Fibroblast of skin of right quadriceps (primary cell): Measurements from ENCODE around the gene HOXC5.

ENCODE experiments used
- DNase-seq: peaks from one replicate; pipeline ENCODE4 v3.0.0-alpha.2; 2013

The HOXC5 gene

DNA sequence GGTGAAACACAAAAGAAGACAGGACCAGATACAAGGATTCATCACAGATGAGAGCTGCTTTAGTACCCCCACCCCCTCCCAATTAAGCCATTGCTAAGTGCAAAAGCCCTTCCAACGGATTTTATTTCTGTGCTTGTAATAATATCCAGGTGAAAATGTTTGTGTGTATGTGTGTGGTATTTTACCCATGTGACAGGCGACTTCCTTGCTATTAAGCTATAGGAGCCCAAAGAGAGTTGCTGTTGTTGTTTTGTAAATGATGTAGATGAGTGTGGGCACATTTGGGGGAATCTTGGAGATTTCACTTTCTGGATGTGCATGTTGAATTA, 17.6 kb downstream of the HOXC5 start:
- no peak for DNase-seq

DNA sequence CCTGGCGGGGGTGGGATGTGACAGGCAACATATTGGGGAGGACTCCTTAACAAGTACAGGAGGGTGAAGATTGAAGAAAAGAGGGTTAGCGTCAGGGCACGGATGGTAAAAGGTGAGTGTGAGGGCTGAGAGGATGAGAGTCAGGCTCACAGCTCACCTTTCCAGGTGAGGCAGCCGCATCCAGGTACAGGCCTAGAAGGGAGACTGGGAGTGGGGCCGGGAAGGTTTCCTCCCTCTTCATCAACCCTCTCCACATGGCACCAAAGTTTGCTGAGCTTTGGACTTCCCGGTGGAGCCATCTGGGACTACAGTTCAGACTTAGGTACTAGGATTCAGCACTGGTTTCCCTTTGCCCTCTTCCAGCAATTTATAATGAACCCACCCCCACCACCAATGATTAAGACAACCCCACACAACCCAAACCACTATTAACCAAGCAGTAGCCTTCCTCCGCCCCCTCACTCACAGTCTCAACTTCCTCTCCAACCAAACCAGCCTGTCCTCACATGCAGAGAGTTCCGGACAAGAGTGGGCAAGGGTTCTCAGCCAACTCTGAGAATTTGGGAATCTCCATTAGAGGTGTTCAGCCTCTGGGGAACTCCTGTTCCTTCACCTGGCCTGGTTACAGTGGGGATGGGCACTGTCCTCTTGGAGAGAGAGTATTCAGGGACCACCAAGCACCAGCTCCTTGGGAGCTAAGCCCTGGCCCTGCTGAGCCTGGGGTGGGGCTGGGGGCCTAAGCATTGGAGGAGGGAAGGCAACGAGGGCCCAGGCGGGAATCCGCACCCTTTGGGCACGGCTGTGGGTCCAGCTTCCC, 18.4 kb downstream of the HOXC5 start:
- DNase-seq, result no peak

DNA sequence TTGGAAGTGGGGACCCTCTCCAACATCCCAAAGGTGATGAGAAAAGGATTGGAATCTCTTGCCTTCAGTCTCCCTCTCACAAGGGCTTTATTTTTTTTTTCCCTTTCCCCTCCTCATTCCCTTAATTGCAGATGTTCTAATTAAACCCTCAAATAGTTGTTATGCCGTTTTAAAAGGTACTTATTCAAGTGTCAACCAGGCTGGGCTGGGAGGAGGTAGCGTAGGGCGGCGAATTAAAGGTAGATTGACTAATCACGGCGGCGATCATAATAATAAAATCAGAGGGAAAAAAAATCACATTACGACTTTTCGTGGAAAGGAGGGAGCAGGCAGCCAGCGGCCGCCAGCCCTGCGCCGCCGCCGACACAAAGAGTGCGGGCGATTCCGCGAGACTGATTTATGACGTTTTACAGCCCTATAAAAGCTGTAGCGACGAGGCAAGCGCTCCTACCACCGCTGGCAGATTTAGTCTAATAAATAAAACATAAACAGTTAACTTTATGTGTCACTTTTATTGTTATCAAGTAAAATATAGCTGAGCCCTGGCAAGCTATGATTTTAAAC, 19.1 kb downstream of the HOXC5 start:
- DNase-seq, result peak; percentile 58

DNA sequence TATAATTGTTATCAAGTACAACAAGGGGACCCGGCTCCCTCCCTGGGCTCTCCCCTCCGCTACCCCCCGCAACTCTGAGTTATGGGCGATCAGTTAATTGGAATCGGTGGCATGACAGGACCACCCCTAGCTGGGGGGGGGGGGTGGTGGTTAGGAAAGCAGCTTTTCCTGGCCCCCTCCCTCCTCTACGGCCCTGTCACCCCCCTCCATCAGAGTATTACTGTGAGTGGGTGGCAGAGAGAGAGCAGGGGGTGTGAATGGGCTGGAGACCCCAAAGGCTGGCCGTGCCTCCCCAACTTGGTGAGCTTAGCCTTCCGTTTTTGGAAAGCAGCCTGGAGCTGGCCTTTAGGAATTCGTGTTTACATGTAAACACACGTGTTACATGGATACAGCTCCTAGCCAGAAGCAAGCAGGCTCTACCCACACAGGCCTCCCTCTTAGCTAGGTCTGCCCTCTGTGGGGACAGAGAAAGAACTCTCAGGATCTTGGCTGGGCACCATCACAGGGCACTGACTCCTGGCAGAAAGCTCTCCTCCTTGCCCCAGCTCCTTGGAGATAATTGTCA, 19.7 kb downstream of the HOXC5 start:
- DNase-seq, result no peak

DNA sequence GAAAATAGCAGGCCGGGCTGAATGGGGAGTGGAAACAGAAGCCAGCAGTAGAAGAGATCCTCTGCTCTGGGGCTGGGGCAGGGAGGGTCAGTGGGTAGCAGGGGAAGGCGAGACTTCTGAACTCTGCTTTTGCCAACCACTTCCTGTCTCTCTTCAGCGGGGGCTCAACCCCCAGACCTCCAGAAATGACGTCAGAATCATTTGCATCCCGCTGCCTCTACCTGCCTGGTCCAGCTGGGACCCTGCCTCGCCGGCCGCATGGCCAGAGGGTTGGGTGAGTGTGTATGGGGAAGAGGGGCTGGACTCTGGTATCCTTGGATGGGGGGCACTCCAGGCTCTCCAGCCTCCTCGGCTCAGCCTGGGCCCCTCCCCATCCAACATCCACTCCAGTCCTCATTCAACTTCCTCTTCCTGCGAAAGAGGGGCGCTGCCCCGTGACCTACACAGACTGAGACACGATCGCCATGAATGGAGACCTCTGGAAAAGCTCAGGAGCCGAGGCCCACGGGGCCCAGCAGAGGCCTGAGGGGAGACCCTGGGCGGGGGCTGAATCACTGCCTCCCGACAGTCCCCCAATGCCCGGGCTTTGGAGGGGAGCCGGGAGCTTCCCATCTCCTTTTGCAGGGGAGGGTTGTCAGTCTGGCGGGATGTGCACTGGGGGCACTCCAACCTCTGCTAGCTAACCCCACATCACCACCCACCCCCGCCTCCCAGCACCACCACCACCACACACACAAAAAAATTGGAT, 20.3 kb downstream of the HOXC5 start:
- DNase-seq, result no peak

DNA sequence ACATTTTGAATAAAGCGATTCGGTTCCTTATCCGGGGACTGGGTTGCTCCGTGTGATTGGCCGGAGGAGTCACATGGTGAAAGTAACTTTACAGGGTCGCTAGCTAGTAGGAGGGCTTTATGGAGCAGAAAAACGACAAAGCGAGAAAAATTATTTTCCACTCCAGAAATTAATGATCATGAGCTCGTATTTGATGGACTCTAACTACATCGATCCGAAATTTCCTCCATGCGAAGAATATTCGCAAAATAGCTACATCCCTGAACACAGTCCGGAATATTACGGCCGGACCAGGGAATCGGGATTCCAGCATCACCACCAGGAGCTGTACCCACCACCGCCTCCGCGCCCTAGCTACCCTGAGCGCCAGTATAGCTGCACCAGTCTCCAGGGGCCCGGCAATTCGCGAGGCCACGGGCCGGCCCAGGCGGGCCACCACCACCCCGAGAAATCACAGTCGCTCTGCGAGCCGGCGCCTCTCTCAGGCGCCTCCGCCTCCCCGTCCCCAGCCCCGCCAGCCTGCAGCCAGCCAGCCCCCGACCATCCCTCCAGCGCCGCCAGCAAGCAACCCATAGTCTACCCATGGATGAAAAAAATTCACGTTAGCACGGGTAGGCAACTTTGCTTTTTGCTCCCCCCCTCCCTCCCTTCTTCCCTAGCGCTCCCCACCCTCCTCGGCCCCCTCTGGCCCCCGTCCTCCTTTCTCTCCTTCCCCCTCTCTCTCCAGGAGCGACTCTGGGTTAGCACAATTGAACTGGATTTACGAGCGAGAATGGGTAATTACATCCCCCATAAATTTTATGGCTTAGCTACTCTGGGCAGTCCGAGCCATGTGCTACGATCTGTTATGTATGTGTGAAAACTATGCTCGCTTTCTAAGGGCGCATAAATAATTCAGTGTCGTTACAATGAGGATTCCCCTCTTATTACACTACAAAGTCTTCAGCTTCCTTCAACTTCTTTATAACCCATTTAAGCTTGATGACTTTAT, 21.2 kb downstream of the HOXC5 start, which contains the start of gene HOXC4:
HOXC4 (plus strand) TSS at position 85 of the 991 bp plus-strand sequence; CDS start at position 173, 88 bp downstream.
- no peak for DNase-seq

DNA sequence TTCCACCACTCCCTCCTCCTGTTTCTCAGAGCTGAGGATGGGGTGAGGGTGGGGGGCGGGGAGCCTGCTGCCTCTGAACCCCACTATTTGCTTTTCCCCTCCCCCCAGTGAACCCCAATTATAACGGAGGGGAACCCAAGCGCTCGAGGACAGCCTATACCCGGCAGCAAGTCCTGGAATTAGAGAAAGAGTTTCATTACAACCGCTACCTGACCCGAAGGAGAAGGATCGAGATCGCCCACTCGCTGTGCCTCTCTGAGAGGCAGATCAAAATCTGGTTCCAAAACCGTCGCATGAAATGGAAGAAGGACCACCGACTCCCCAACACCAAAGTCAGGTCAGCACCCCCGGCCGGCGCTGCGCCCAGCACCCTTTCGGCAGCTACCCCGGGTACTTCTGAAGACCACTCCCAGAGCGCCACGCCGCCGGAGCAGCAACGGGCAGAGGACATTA, 21.9 kb downstream of the HOXC5 start:
- no peak for DNase-seq

DNA sequence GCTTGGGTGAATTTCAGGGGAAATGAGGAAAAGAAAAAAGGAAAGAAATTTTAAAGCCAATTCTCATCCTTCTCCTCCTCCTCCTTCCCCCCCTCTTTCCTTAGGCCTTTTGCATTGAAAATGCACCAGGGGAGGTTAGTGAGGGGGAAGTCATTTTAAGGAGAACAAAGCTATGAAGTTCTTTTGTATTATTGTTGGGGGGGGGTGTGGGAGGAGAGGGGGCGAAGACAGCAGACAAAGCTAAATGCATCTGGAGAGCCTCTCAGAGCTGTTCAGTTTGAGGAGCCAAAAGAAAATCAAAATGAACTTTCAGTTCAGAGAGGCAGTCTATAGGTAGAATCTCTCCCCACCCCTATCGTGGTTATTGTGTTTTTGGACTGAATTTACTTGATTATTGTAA, 22.7 kb downstream of the HOXC5 start:
- no peak for DNase-seq

DNA sequence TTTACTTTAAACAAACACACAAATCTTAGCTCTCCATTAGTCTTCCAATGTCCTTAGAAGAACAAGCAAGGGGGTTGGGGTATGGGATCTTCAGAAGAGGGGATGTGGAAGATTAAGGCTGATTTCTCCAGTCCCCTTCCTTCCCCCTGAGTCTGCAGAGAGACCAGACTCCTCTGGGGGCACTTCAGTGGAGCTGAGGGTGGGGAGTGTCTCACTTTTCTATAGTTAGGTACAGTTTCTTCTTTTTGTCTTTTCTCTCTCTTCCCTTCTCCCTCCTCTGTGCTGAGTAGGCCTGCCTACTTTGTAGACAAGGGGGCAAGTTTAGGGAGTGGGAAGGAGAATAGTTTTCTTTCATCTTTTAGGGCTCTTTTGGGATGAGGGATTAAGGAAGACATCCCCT, 23.3 kb downstream of the HOXC5 start:
- no peak for DNase-seq

DNA sequence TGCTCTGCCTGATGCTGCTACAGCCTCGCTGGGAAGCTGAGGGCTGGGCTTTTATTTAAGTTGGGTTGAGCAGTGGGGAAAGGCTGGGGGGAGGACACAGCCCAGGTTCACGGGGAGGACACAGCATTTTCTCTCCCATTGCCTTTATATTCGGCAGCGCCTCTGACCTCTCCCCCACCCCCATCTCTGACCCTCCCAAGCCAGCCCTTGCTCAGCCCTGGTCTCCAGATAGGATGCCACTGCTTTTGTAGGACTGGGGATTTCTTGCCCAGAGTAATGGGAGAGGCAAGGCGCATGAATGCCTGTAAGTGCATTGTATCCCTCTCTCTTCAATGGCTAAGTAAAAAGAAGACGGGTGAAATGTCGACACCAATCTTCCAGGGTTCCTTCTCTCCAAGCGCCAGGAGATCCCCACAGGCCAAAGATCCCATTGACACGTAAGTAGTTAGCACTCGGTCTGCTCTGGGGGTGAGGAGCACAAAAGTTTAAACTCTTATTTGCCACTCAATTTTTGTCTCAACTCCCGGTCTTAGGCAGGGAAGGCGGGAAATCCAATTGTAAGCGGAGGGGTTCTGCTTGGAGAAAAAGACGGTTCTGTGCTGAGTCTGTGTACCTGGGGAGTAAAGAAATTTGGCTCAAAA, 25.4 kb downstream of the HOXC5 start:
- DNase-seq, result no peak

DNA sequence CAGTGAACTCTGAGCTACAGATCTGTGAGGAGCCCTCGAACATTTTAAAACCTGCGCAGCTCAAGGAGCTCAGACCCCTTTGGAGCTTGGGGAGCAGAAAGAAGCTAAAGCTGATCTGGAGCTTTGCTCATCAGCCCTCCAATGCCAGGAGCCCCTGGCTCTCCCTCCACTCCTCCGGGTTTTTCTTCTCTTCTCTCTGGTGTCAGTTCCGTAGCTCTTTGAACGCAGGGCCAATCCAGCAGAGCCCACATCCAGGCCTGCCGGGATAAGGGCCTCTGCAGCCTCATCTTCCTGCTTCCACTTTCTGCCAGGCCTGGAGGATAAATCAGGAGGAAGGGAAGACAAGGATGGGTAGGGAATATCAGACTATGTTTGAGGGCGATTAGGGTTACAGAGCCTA, 26.8 kb downstream of the HOXC5 start:
- no peak for DNase-seq

DNA sequence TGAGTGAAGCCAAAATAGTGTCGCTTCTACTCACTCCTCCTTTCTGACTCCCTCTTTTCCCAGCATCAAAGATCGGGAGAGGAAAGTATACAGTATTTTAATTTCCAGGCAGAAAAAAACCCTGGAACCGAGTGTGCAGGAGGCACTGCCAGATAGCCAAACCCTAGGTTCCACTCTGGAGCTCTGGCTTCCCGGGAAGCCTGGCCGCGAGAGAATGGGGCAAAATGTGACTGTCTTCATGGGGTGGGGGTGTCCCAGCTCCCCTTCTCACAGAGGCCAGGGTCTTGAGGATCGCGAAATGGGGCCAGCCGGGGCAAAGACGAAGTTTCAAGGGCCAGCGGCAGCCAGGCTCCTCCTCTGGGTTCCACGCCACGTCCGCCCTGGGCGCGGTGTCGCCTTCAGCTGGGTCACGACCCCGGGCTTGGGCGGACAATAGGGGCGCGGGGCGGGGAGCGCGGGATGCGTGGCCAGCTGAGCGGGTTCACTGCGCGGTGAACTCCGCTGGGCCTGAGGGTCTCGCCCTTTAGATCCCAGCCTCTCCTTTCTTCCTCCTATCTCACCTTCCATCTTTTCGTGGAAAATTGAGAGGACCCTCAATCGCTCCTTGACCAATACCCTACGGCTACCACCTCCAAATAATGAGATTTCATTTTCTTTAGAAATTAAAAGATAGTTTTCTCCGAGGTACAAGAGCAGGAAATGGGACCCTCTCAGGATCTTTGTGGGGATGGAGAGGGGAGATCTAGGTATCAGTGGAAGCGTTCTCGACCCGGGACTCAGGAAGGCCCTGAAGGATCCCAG, 27.5 kb downstream of the HOXC5 start:
- DNase-seq, result no peak

DNA sequence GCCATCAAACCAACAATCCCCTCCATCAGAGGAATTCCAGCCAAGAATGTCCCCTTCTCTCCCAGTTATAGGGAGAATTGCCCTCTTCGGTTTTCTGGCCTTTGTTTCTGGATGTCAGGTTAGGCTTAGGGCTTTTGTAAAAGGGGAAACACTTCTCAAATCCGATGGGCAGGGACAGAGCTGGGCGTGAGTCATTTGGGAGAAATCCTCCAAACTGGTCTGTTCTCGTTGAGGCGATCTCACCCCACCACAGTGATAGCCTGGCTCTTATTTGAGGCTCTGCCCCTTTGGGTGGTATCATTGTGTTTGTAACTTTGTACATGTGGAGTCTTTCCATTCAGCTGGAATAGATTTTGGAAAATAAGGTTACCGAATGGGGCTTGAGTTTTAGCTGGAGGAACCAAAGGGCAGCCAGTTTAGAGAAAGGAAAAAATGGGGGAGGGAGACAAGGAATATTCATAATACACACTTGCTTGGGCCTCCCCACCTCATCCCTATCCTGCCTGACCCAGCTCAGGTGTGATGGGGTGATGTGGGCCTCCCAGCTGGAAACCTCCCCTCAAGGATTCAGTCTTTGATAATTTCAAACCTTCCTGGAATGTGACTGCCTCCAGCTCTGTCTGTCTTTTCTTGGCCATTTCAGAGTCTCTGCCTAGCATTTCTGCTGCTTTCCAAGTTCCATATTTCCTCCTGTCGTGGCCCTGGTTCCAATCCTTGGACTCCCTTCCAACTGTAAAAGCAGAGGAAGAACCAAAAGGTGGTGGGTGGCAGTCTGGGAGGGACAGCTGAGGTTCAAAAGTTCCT, 28.3 kb downstream of the HOXC5 start:
- DNase-seq, result no peak

DNA sequence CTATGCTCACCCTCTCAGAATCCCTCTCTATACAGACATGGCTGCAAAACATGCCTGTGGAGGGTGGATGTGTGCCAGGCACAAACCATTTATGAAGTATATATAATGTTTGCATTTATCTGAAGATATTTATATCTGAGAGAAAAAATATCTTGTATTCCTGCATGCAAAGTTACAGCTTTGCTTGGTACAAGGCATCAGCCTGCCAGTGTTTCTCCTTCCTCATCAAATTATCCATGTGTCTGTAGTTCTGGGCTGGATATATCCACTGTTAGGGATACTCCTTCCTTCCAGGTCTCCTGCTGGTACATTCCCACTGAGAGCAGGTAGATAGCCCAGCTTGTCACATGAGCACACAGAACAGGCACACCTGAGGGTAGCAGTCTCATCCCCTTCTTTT, 32.8 kb downstream of the HOXC5 start:
- DNase-seq, result no peak

DNA sequence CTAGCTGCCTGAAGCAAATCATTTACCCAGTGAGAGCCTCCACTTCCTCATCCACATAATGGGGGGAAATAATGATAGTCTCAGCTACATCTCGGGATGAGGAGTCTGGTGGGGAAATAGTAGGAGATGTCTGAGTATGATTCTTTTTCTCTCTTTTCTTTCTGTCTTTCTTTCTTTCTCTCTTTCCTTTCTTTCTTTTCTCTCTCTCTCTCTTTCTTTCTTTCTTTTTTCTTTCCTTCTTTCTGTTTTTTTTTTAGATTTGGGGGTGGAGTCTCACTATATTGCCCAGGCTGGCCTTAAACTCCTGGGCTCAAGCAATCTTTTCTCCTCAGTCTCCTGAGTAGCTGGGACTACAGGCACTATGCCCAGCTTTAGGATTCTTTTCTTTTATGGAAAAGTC, 33.6 kb downstream of the HOXC5 start:
- no peak for DNase-seq

DNA sequence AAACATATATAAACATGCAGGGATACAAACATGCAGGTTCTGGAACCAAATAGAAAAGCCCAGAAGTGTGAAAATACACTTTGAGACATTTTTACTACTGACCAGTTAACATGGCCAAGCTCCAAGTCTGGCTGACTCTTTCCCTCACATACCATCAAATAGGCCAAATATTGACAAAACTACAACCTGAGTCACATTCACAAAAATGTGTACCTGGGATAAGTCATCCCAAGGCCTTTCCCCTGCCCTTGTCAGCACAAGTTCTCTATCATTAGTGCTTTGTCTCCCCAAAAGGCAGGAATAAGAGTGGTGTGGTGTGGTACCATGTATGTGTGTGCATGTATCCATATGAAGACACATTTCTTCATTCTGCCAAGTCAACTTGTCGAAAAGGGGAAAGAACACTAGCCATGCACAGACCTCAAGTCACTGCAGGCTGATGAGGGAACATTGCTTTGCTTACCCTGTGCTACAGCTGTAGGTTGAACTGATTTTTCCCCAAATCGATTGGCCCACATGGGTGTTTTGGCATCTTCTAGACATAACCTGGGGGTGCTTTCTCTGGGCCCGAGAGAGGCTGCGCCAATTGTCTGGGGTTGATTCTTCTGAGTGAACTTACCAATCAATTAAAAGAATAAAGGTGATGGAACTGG, 35.7 kb downstream of the HOXC5 start:
- no peak for DNase-seq

DNA sequence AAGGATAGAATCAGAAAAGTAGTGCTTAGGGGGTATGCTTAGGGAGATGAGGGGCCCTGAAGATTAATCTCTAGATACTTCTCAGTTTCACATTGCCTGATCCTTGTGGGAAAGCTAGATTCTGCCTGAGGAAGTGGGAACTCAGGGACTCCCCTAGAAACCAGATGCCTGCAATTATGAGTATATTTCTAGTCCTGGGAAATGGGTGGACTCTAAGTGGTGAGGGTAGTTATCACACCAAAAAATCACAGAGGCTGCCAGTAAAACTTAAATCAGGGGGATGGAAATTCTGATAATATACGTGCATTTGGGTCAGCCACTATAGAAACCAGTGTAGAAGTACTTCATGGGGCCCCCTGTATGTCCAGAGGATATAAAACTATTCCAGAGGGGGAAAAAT, 39.1 kb downstream of the HOXC5 start:
- no peak for DNase-seq

DNA sequence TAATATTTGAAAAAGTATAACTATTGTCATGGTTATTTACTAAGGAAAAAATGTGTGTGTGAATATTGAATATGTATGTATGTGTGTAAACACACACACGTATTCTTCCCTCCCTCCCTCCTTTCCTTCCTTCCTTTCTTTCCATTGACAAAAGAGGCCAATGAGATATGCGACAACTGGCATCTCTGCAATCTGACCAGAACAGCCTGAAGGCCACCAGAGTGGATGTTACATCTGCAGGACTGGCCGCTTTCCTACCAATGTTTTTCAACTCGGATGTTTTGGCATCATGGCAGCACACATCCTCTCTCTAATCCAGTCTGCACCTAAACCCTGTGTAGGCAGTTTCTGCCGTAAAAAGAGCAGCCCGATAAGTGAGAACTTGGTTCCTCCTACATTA, 41.5 kb downstream of the HOXC5 start:
- DNase-seq, result no peak

DNA sequence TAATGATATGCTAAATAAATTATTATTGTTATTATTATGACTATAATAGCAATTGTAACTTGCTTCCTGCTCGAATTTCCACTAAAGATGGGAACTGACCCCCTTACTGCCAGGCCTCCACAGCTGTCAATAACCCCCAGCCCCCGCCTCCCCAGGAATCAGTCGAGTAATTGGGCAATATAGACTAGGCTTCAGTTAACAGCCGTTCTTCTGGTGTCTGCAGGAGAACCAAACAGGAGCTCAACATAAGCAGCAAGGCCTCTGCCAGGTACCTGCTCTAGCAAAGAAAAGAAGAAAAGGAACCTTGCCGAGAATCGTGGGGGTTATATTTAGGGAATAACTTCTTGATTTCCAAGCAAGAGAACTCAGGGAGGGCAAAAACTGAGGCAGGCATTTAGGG, 42.6 kb downstream of the HOXC5 start:
- DNase-seq, result no peak

DNA sequence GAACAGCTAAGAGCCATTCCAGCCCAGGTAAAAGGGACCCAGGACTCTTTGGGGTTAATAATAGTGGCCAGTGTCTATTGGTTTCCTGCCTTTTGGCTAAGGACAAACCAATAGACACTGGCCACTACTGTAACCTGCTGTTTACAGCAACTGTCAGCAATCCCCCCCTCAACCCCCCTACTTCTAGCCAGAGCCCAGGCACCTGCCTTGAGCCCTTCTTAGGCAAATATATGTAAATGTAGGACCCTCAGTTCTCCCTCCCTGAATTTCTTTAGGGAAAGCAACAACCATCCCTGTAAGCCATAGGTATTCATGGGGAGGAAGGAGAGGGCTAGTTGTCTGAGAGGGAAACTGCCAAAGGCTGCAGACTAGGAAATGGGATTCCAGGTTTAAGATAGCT, 43.1 kb downstream of the HOXC5 start:
- no peak for DNase-seq
